A549 (cell line): ENCODE data around the gene OTX1. TPM values are rescaled to one million over a fixed set of nuclear protein-coding genes. Genes with fewer than 3 reads are reported as not detected.

Experiments used
- ATAC-seq, 2 experiments: fragments of 200-7000 bp in 1 of 2; fragments of >200 bp in 1 of 2; cut with Nextera tagmentation in 1 of 2; cut with Tn5 transposase in 1 of 2; 3 replicates each; pipeline versions ENCODE4 v1.8.0 to v1.9.1; 2018 to 2020; ENCODE audit warnings: mild to moderate bottlenecking in 1 of 2, moderate library complexity in 1 of 2
- CTCF ChIA-PET: fragments of 300-600 bp; sonication (Branson Sonifier 250); formaldehyde crosslinking; extraction: SDS; loops from one replicate; lab custom pipeline; 2021; ENCODE audit warnings: antibody characterized with exemption, inconsistent platforms; lab: Yijun Ruan, JAX
- POLR2A ChIA-PET: fragments of 350-600 bp; formaldehyde crosslinking; extraction: SDS; loops from one replicate; lab custom pipeline; 2021; ENCODE audit warnings: antibody characterized with exemption, inconsistent platforms; lab: Yijun Ruan, JAX
- DNase-seq, 2 experiments: peaks; one replicate each; pipeline versions ENCODE4 v3.0.0 to v3.0.0-alpha.2; 2011 to 2016; ENCODE audit warnings: low read depth in 1 of 2, low spot score in 1 of 2
- FAIRE-seq: peaks from 2 replicates; lab custom pipeline; 2011; peaks lifted over from hg19 to GRCh38; lab: Jason Lieb, UNC
- H3K27ac ChIP-seq, 2 experiments: fragments of >200 bp; sonication (Bioruptor Twin); formaldehyde crosslinking; 3 replicates each; pipeline ENCODE4 v1.5.1; 2016 to 2017
- H3K4me1 ChIP-seq: fragments of >200 bp; sonication (Bioruptor Twin); formaldehyde crosslinking; 3 replicates; pipeline ENCODE4 v1.6.1; 2016
- H3K4me2 ChIP-seq: fragments of >200 bp; sonication (Bioruptor Twin); formaldehyde crosslinking; 3 replicates; pipeline ENCODE4 v1.6.1; 2016
- H3K4me3 ChIP-seq: fragments of >200 bp; sonication (Bioruptor Twin); formaldehyde crosslinking; 3 replicates; pipeline ENCODE4 v1.5.1; 2016
- H3K9me3 ChIP-seq: fragments of >200 bp; sonication (Bioruptor Twin); formaldehyde crosslinking; 3 replicates; pipeline ENCODE4 v1.6.1; 2016
- BCL3 ChIP-seq: fragments of >200 bp; sonication (Bioruptor Twin); formaldehyde crosslinking; IDR thresholded peaks from 3 replicates; pipeline ENCODE4 v1.6.1; 2016
- CBX8 ChIP-seq: fragments of 200-600 bp; sonication (generic); IDR thresholded peaks from 2 replicates; pipeline ENCODE4 v1.6.1; 2016
- CTCF ChIP-seq: fragments of >200 bp; sonication (Bioruptor Twin); formaldehyde crosslinking; IDR thresholded peaks from 3 replicates; pipeline ENCODE4 v1.5.1; 2016
- FOSB ChIP-seq: fragments of 250-450 bp; sonication (Bioruptor Pico); IDR thresholded peaks from 2 replicates; pipeline ENCODE4 v1.5.0; 2020; ENCODE audit warnings: mild to moderate bottlenecking, moderate library complexity
- HDAC2 ChIP-seq: fragments of 200-600 bp; sonication (generic); IDR thresholded peaks from 2 replicates; pipeline ENCODE4 v1.6.1; 2016
- HMGXB4 ChIP-seq: fragments of 250-450 bp; sonication (Bioruptor Pico); IDR thresholded peaks from 2 replicates; pipeline ENCODE4 v1.5.0; 2021; ENCODE audit warnings: mild to moderate bottlenecking, moderate library complexity, borderline replicate concordance
- MAX ChIP-seq: IDR thresholded peaks from 2 replicates; pipeline ENCODE4 v1.6.1; 2012
- PHF8 ChIP-seq: fragments of 200-600 bp; sonication (generic); IDR thresholded peaks from 2 replicates; pipeline ENCODE4 v1.6.1; 2016; ENCODE audit warnings: low read depth, mild to moderate bottlenecking, antibody characterized with exemption, moderate library complexity, borderline replicate concordance
- POLR2AphosphoS2 ChIP-seq: conservative IDR thresholded peaks from 2 replicates; pipeline ENCODE4 v1.6.1; 2012; ENCODE audit warnings: low read length, improper control_type of control experiment, inconsistent platforms
- RARB ChIP-seq: fragments of 250-450 bp; sonication (Bioruptor Pico); IDR thresholded peaks from 2 replicates; pipeline ENCODE4 v1.8.0; 2021; ENCODE audit warnings: mild to moderate bottlenecking, moderate library complexity
- RNF2 ChIP-seq: fragments of 200-600 bp; sonication (generic); IDR thresholded peaks from 2 replicates; pipeline ENCODE4 v1.6.1; 2016; ENCODE audit warnings: low read depth, mild to moderate bottlenecking, antibody characterized with exemption, moderate library complexity, borderline replicate concordance
- USF2 ChIP-seq: fragments of 450-650 bp; IDR thresholded peaks from 2 replicates; pipeline ENCODE4 v1.6.1; 2014; ENCODE audit warnings: antibody characterized with exemption
- ZC3H11A ChIP-seq: fragments of 450-650 bp; IDR thresholded peaks from 2 replicates; pipeline ENCODE4 v1.6.1; 2014; ENCODE audit warnings: antibody characterized with exemption, mild to moderate bottlenecking
- WGBS: methylation state at CpG from one replicate; pipeline ENCODE4 v1.1.6; 2017; ENCODE audit errors: missing lambda C conversion rate; 5-methylcytosine and 5-hydroxymethylcytosine counted together
- polyA plus RNA-seq, 4 experiments: library from polyadenylated mRNA; depleted of rRNA in 3 of 4; stranded (reverse); fragments of >200 nt; fragmentation: RNase III in 1 of 4; extraction: RNeasy Plus Mini Kit Qiagen cat#74134 plus additional on column Dnase treatment in 1 of 4; gene quantifications; 2 replicates in 3 of 4; 3 replicates in 1 of 4; pipeline ENCODE4 v1.2.3, GENCODE V29; 2011 to 2017

OTX1 gene
- polyA plus RNA-seq, 2 of the 4 experiments (the other 2 are of a cell fraction): 0.26 to 2.5 TPM

- TF ChIP-seq CTCF (no peak), MAX (no peak), CBX8 (no peak), HMGXB4 (CRISPR knock-in tag) (no peak), USF2 (no peak), FOSB (CRISPR knock-in tag) (no peak)
- TF ChIP-seq, all 56 proteins: peak for 0
These were observed 6.9 kb downstream of the OTX1 start (continued) for GRCh38 chr2:63057249-63058143.

- H3K9me3 ChIP-seq: no peaks in the 10 kb centered on the region
- no peak overlapping the region for H3K4me2 ChIP-seq
- POLR2A ChIA-PET: no interaction called here
- ATAC-seq (peak; percentile 7 to 25; a peak in 2 of 6 replicates), DNase-seq (no peak)
- 88% methylated on average over 35 of the region's 35 CpGs for WGBS
- H3K4me1 ChIP-seq: no peaks in the 10 kb centered on the region
- TF ChIP-seq RNF2: no peak
- TF ChIP-seq HDAC2: no peak
- no peak for TF ChIP-seq PHF8
- TF ChIP-seq ZC3H11A: no peak
- TF ChIP-seq RARB: no peak
- no peak for TF ChIP-seq BCL3
- TF ChIP-seq POLR2AphosphoS2: no peak
- TF ChIP-seq, all 56 proteins: peak for 0
- Histone ChIP-seq H3K27ac (no peak overlapping the region), H3K4me3 (no peak overlapping the region)
- no peak for FAIRE-seq
- CTCF ChIA-PET: interaction anchor here (0.9 kb wide), 1 partner anchor 9 kb away, joined by 3 read pairs; no protein-coding TSS in a partner anchor
These were observed 7.7 kb downstream of the OTX1 start for GRCh38 chr2:63058144-63058920.
